ENCODE data around the gene GPR171.
"Not testable (repeated sequence)": the region's sequence is repeated elsewhere in the genome, so short reads cannot be mapped to it uniquely, and the experiment has no call there.

The GPR171 gene

GRCh38 chr3:151175952-151176351, 27.1 kb downstream of the GPR171 start:
- DNase-seq (ENCODE audit: low read depth), result no peak

GRCh38 chr3:151174351-151174750, 28.7 kb downstream of the GPR171 start:
- DNase-seq (ENCODE audit: low read depth), result no peak

GRCh38 chr3:151171145-151171757, 31.8 kb downstream of the GPR171 start:
- DNase-seq (ENCODE audit: low read depth), result no peak

GRCh38 chr3:151169948-151170679, 32.9 kb downstream of the GPR171 start:
- not testable (repeated sequence) for DNase-seq (ENCODE audit: low read depth)

- DNase-seq (ENCODE audit: low read depth), result no peak
Measured at GRCh38 chr3:151169262-151169947, 33.6 kb downstream of the GPR171 start.

GRCh38 chr3:151168269-151169094, 34.5 kb downstream of the GPR171 start:
- peak; percentile 66 for DNase-seq (ENCODE audit: low read depth)

- DNase-seq (ENCODE audit: low read depth), result no peak
Measured at GRCh38 chr3:151166161-151166560, 36.9 kb downstream of the GPR171 start.

- DNase-seq (ENCODE audit: low read depth), result no peak
Measured at GRCh38 chr3:151165226-151165625, 37.8 kb downstream of the GPR171 start.

- DNase-seq (ENCODE audit: low read depth), result no peak
Measured at GRCh38 chr3:151159806-151160205, 43.2 kb downstream of the GPR171 start.

- no peak for DNase-seq (ENCODE audit: low read depth)
Measured at GRCh38 chr3:151156618-151157216, 46.3 kb downstream of the GPR171 start.

GRCh38 chr3:151155409-151156128, 47.4 kb downstream of the GPR171 start:
- no peak for DNase-seq (ENCODE audit: low read depth)

GRCh38 chr3:151154566-151154965, 48.5 kb downstream of the GPR171 start:
- no peak for DNase-seq (ENCODE audit: low read depth)

GRCh38 chr3:151152455-151153079, 50.4 kb downstream of the GPR171 start:
- DNase-seq (ENCODE audit: low read depth), result no peak

Measured in T follicular helper cell (primary cell).